ENCODE measurements around the gene TRIO.
"Not testable (repeated sequence)": the region's sequence is repeated elsewhere in the genome, so short reads cannot be mapped to it uniquely, and the experiment has no call there.

The TRIO gene

GRCh38 chr5:14420101-14420811, 277.1 kb downstream of the TRIO start:
- DNase-seq: no peak

GRCh38 chr5:14421851-14422250, 278.7 kb downstream of the TRIO start:
- no peak for DNase-seq

- no peak for DNase-seq
Observed at GRCh38 chr5:14424011-14424685, 281.0 kb downstream of the TRIO start.

- DNase-seq: no peak
Observed at GRCh38 chr5:14425559-14425958, 282.4 kb downstream of the TRIO start.

GRCh38 chr5:14426521-14426920, 283.4 kb downstream of the TRIO start:
- no peak for DNase-seq

GRCh38 chr5:14428302-14429081, 285.4 kb downstream of the TRIO start:
- no peak for DNase-seq

GRCh38 chr5:14429101-14430050, 286.2 kb downstream of the TRIO start:
- DNase-seq: no peak

- no peak for DNase-seq
Observed at GRCh38 chr5:14431534-14431933, 288.4 kb downstream of the TRIO start.

- DNase-seq: no peak
Observed at GRCh38 chr5:14432931-14433589, 289.9 kb downstream of the TRIO start.

GRCh38 chr5:14435481-14435880, 292.3 kb downstream of the TRIO start:
- no peak for DNase-seq

GRCh38 chr5:14436122-14436521, 293.0 kb downstream of the TRIO start:
- DNase-seq: not testable (repeated sequence)

GRCh38 chr5:14436801-14437542, 293.8 kb downstream of the TRIO start:
- no peak for DNase-seq

- DNase-seq: no peak
Observed at GRCh38 chr5:14438195-14438606, 295.1 kb downstream of the TRIO start.

- DNase-seq: no peak
Observed at GRCh38 chr5:14439087-14439871, 296.1 kb downstream of the TRIO start.

GRCh38 chr5:14440223-14440581, 297.1 kb downstream of the TRIO start:
- no peak for DNase-seq

GRCh38 chr5:14440582-14441431, 297.7 kb downstream of the TRIO start:
- DNase-seq: no peak

- no peak for DNase-seq
Observed at GRCh38 chr5:14441641-14442040, 298.5 kb downstream of the TRIO start.

GRCh38 chr5:14442536-14442935, 299.4 kb downstream of the TRIO start:
- no peak for DNase-seq

GRCh38 chr5:14443671-14444093, 300.5 kb downstream of the TRIO start:
- DNase-seq: no peak

GRCh38 chr5:14444161-14444560, 301.0 kb downstream of the TRIO start:
- DNase-seq: no peak

All from NCI-H526 treated with DMSO at 0.1 percent for 48 hours (cell line).